ENCODE data around the gene WDR55. TPM values are rescaled to one million over a fixed set of nuclear protein-coding genes. Genes with fewer than 3 reads are reported as not detected.

Gene WDR55
- total RNA-seq, 1 donor from 2014 or later: 28.8 TPM

DNA sequence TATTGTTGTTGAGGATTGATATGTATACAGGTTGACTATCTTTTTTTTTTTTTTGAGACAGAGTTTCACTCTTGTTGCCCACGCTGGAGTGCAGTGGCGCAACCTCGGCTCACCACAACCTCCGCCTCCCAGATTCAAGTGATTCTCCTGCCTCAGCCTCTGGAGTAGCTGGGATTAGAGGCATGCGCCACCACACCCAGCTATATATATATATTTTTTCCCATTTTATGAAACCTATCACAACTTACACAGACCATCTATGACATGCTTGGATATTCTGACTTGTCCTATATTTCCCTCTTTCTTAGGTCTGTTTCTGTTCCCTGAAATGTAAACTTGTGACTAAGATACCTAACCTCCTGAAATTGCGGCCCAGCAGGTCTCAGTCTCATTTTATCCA lies 36.7 kb upstream of the WDR55 start:
- no peaks in the 10 kb centered on the region for H3K36me3 ChIP-seq (ENCODE audit: insufficient read depth, low read length)
- H3K27ac ChIP-seq (ENCODE audit: low read depth, low read length): no peak overlapping the region
- H3K9me3 ChIP-seq (ENCODE audit: insufficient read depth, low read depth, low read length): peaks cover 9% of the 10 kb centered on the region
- TF ChIP-seq, protein P1, sequence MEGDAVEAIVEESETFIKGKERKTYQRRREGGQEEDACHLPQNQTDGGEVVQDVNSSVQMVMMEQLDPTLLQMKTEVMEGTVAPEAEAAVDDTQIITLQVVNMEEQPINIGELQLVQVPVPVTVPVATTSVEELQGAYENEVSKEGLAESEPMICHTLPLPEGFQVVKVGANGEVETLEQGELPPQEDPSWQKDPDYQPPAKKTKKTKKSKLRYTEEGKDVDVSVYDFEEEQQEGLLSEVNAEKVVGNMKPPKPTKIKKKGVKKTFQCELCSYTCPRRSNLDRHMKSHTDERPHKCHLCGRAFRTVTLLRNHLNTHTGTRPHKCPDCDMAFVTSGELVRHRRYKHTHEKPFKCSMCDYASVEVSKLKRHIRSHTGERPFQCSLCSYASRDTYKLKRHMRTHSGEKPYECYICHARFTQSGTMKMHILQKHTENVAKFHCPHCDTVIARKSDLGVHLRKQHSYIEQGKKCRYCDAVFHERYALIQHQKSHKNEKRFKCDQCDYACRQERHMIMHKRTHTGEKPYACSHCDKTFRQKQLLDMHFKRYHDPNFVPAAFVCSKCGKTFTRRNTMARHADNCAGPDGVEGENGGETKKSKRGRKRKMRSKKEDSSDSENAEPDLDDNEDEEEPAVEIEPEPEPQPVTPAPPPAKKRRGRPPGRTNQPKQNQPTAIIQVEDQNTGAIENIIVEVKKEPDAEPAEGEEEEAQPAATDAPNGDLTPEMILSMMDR (IDR thresholded peaks at IDR 0.05; ENCODE audit: insufficient read depth, low read depth, low read length): no peak
- peaks cover 19% of the 10 kb centered on the region for H3K27me3 ChIP-seq (ENCODE audit: insufficient read depth, low read length)
- no peaks in the 10 kb centered on the region for H3K79me2 ChIP-seq (ENCODE audit: insufficient read depth, low read length)
- DNase-seq (ENCODE audit: low read depth) (no peak), FAIRE-seq (no peak)
- H3K4me2 ChIP-seq (ENCODE audit: low read length): no peak overlapping the region
- peaks cover 24% of the 10 kb centered on the region for H3K9me3 Mint-ChIP-seq (ENCODE audit: unreplicated experiment)
- H3K4me3 Mint-ChIP-seq (ENCODE audit: unreplicated experiment): no peak overlapping the region
- H4K20me1 ChIP-seq (ENCODE audit: insufficient read depth, low read length): no peaks in the 10 kb centered on the region
- no peak overlapping the region for H3K9ac ChIP-seq (ENCODE audit: low read length)
- no peak overlapping the region for H3K4me3 ChIP-seq (ENCODE audit: insufficient read depth, low read depth, low read length)
- peaks cover 2% of the 10 kb centered on the region for H3K36me3 Mint-ChIP-seq (ENCODE audit: low read depth, unreplicated experiment)
- no peak overlapping the region for H2AFZ ChIP-seq (ENCODE audit: low read depth, low read length)
- H3K4me1 Mint-ChIP-seq (ENCODE audit: low read depth, unreplicated experiment): no peaks in the 10 kb centered on the region
- H3K27ac Mint-ChIP-seq (ENCODE audit: unreplicated experiment): no peak overlapping the region
- peaks cover 12% of the 10 kb centered on the region for H3K4me1 ChIP-seq (ENCODE audit: insufficient read depth, low read length)
- peaks cover 3% of the 10 kb centered on the region for H3K27me3 Mint-ChIP-seq (ENCODE audit: low read depth, unreplicated experiment)

DNA sequence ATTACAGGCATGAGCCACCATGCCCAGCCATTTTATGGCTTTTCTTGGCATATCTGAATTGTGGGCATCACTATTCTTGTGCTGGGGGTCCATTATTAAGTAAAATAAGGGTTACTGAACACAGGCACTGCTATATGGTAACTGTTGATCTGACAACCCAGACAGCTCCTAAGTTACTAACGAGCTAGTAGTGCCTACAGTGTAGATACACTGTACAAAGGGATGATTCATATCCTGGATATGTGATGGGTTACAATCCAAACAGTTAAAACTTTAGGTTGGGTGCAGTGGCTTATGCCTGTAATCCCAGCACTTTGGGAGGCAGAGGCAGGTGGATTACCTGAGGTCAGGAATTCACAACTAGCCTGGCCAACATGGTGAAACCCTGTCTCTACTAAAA lies 36.0 kb upstream of the WDR55 start:
- FAIRE-seq (no peak), DNase-seq (ENCODE audit: low read depth) (no peak)
- Histone ChIP-seq H4K20me1 (ENCODE audit: insufficient read depth, low read length) (no peaks in the 10 kb centered on the region), H3K4me1 (ENCODE audit: insufficient read depth, low read length) (peaks cover 16% of the 10 kb centered on the region), H3K4me2 (ENCODE audit: low read length) (no peak overlapping the region), H3K9ac (ENCODE audit: low read length) (no peak overlapping the region), H3K36me3 (ENCODE audit: insufficient read depth, low read length) (no peaks in the 10 kb centered on the region), H3K79me2 (ENCODE audit: insufficient read depth, low read length) (no peaks in the 10 kb centered on the region), H3K4me3 (ENCODE audit: insufficient read depth, low read depth, low read length) (no peak overlapping the region), H3K27ac (ENCODE audit: low read depth, low read length) (no peak overlapping the region), H3K27me3 (ENCODE audit: insufficient read depth, low read length) (peaks cover 22% of the 10 kb centered on the region), H2AFZ (ENCODE audit: low read depth, low read length) (no peak overlapping the region), H3K9me3 (ENCODE audit: insufficient read depth, low read depth, low read length) (peaks cover 9% of the 10 kb centered on the region)
- TF ChIP-seq EZH2 (IDR thresholded peaks at IDR 0.05; ENCODE audit: insufficient read depth, low read length): no peak
- TF ChIP-seq, protein P1 (IDR thresholded peaks at IDR 0.05; ENCODE audit: insufficient read depth, low read depth, low read length): no peak
- Mint-ChIP-seq H3K4me3 (ENCODE audit: unreplicated experiment) (no peak overlapping the region), H3K27ac (ENCODE audit: unreplicated experiment) (no peak overlapping the region), H3K36me3 (ENCODE audit: low read depth, unreplicated experiment) (peaks cover 2% of the 10 kb centered on the region), H3K9me3 (ENCODE audit: unreplicated experiment) (peaks cover 27% of the 10 kb centered on the region), H3K27me3 (ENCODE audit: low read depth, unreplicated experiment) (peaks cover 3% of the 10 kb centered on the region), H3K4me1 (ENCODE audit: low read depth, unreplicated experiment) (no peaks in the 10 kb centered on the region)

DNA sequence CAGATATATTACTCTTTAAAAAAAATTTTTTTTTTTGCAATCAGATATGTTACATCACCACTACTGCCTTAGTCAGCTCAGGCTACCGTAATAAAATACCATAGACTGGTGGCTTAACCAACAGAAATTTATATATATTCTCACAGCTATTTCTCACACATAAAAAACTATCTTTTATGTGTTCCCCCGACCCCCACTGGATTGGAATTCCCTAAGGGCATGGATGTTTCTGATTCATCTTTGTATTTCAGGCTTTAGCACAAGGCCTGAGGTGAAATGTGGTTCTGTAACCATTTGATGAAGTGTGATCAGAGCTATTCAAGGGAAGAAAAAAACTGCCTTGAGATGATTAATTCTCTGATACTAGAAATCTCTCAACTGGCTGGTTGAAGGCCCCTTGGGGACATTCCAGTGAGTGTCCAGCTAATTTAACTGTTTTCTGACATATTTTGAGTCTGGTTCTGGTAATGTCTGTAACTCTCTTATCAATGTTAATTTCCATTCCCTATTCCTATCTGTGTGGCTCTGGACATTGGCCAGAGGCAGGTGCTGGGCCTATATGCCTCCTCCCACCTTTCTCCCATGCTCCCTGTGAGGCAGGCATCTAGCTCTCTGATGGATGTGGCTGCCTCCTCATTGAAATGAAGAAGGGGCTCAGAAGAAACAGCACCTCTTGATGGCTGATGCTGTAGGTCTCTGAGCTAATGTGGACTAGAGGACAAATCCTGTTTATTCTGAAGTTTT lies 34.2 kb upstream of the WDR55 start:
- FAIRE-seq (no peak), DNase-seq (ENCODE audit: low read depth) (no peak)
- Histone ChIP-seq H3K4me3 (ENCODE audit: insufficient read depth, low read depth, low read length) (no peak overlapping the region), H4K20me1 (ENCODE audit: insufficient read depth, low read length) (no peaks in the 10 kb centered on the region), H3K36me3 (ENCODE audit: insufficient read depth, low read length) (no peaks in the 10 kb centered on the region), H3K27ac (ENCODE audit: low read depth, low read length) (no peak overlapping the region), H3K9me3 (ENCODE audit: insufficient read depth, low read depth, low read length) (peaks cover 9% of the 10 kb centered on the region), H3K79me2 (ENCODE audit: insufficient read depth, low read length) (no peaks in the 10 kb centered on the region), H3K4me2 (ENCODE audit: low read length) (no peak overlapping the region), H3K27me3 (ENCODE audit: insufficient read depth, low read length) (peaks cover 22% of the 10 kb centered on the region), H3K4me1 (ENCODE audit: insufficient read depth, low read length) (peaks cover 16% of the 10 kb centered on the region), H2AFZ (ENCODE audit: low read depth, low read length) (no peak overlapping the region), H3K9ac (ENCODE audit: low read length) (no peak overlapping the region)
- no peak for TF ChIP-seq EZH2 (IDR thresholded peaks at IDR 0.05; ENCODE audit: insufficient read depth, low read length)
- TF ChIP-seq, protein P1 (IDR thresholded peaks at IDR 0.05; ENCODE audit: insufficient read depth, low read depth, low read length): no peak
- Mint-ChIP-seq H3K27ac (ENCODE audit: unreplicated experiment) (no peak overlapping the region), H3K9me3 (ENCODE audit: unreplicated experiment) (peaks cover 26% of the 10 kb centered on the region), H3K4me3 (ENCODE audit: unreplicated experiment) (no peak overlapping the region), H3K4me1 (ENCODE audit: low read depth, unreplicated experiment) (no peaks in the 10 kb centered on the region), H3K27me3 (ENCODE audit: low read depth, unreplicated experiment) (peaks cover 3% of the 10 kb centered on the region), H3K36me3 (ENCODE audit: low read depth, unreplicated experiment) (peaks cover 2% of the 10 kb centered on the region)

Measured in astrocyte (in vitro differentiated cells and primary cell).